HFFc6 (cell line): ENCODE data around the gene NUTM1. TPM values are rescaled to one million over a fixed set of nuclear protein-coding genes. Genes with fewer than 3 reads are reported as not detected.
A peak's percentile ranks its signal among the peaks of the same experiment; 100 is the strongest.
"Not testable (repeated sequence)": the region's sequence is repeated elsewhere in the genome, so short reads cannot be mapped to it uniquely, and the experiment has no call there.

ENCODE experiments used
- DNase-seq: peaks from one replicate; pipeline ENCODE4 v3.0.0-alpha.2; 2018
- H3K27ac Mint-ChIP-seq: 2 replicates; pipeline ENCODE4 v1.8.0; 2020; ENCODE audit warnings: mild to moderate bottlenecking, mixed read lengths
- H3K27me3 Mint-ChIP-seq: 2 replicates; pipeline ENCODE4 v1.8.0; 2021; ENCODE audit warnings: mild to moderate bottlenecking, moderate library complexity, mixed read lengths; ENCODE audit not compliant: insufficient read depth
- H3K36me3 Mint-ChIP-seq: 2 replicates; pipeline ENCODE4 v1.8.0; 2021; ENCODE audit warnings: low read depth, mixed read lengths
- H3K4me1 Mint-ChIP-seq: 2 replicates; pipeline ENCODE4 v1.8.0; 2020; ENCODE audit warnings: low read depth, mixed read lengths
- H3K4me3 Mint-ChIP-seq: 2 replicates; pipeline ENCODE4 v1.8.0; 2020; ENCODE audit warnings: mild to moderate bottlenecking, moderate library complexity, mixed read lengths
- H3K9me3 Mint-ChIP-seq: 2 replicates; pipeline ENCODE4 v1.8.0; 2020; ENCODE audit warnings: mild to moderate bottlenecking, mixed read lengths
- CTCF ChIP-seq: fragments of 200-600 bp; sonication (generic); IDR thresholded peaks from 2 replicates; pipeline ENCODE4 v1.5.0; 2021; ENCODE audit warnings: antibody characterized with exemption, mild to moderate bottlenecking
- total RNA-seq, 6 experiments: library from RNA; stranded (reverse); fragmentation: NEBNext Ultra II Directional; extraction: Animal tissue kit (Norgen Biotek cat#: 25700); gene quantifications; 2 replicates in 1 of 6; 3 replicates in 5 of 6; pipeline ENCODE4 v1.2.3, GENCODE V29; 2021

NUTM1 gene
- total RNA-seq, 6 experiments from 2014 or later: not detected

- Mint-ChIP-seq H3K9me3 (no peaks in the 10 kb centered on the region), H3K4me3 (peak within 1 kb of the TSS; percentile 97), H3K36me3 (no peaks in the 10 kb centered on the region; the same call in 1 of the 2 replicates), H3K27me3 (no peaks in the 10 kb centered on the region), H3K4me1 (peaks cover 34% of the 10 kb centered on the region), H3K27ac (peak within 1 kb of the TSS; percentile 80)
- peak; percentile 95 for TF ChIP-seq CTCF
- peak; percentile 66 for DNase-seq
These were observed 24.3 kb downstream of the NUTM1 start, which contains the start of gene LPCAT4 for GRCh38 chr15:34367101-34368081. Gene LPCAT4, minus strand, starts transcription at chr15:34367196. Its CDS starts 96 bp downstream, at chr15:34367100.

GRCh38 chr15:34370129-34370528, 27.0 kb downstream of the NUTM1 start:
- no peaks in the 10 kb centered on the region for H3K27me3 Mint-ChIP-seq

GRCh38 chr15:34370643-34371042, 27.5 kb downstream of the NUTM1 start:
- Mint-ChIP-seq H3K4me3 (no peak overlapping the region), H3K4me1 (peaks cover 28% of the 10 kb centered on the region), H3K27ac (no peak overlapping the region), H3K9me3 (no peaks in the 10 kb centered on the region), H3K27me3 (no peaks in the 10 kb centered on the region), H3K36me3 (no peaks in the 10 kb centered on the region)
- no peak for TF ChIP-seq CTCF
- DNase-seq: no peak

More at GRCh38 chr15:34370129-34370528, 27.0 kb downstream of the NUTM1 start:
- no peak overlapping the region for H3K4me3 Mint-ChIP-seq
- no peak overlapping the region for H3K27ac Mint-ChIP-seq
- H3K36me3 Mint-ChIP-seq: no peaks in the 10 kb centered on the region
- TF ChIP-seq CTCF: no peak
- peaks cover 33% of the 10 kb centered on the region for H3K4me1 Mint-ChIP-seq
- H3K9me3 Mint-ChIP-seq: no peaks in the 10 kb centered on the region
- DNase-seq: no peak

GRCh38 chr15:34373951-34374350, 30.8 kb downstream of the NUTM1 start:
- Mint-ChIP-seq H3K4me1 (peaks cover 12% of the 10 kb centered on the region), H3K27ac (no peak overlapping the region), H3K4me3 (no peak overlapping the region), H3K9me3 (no peaks in the 10 kb centered on the region), H3K27me3 (peaks cover 17% of the 10 kb centered on the region), H3K36me3 (no peaks in the 10 kb centered on the region)
- no peak for DNase-seq
- TF ChIP-seq CTCF: no peak

GRCh38 chr15:34374816-34375215, 31.7 kb downstream of the NUTM1 start:
- Mint-ChIP-seq H3K36me3 (no peaks in the 10 kb centered on the region), H3K27me3 (peaks cover 17% of the 10 kb centered on the region), H3K4me1 (peaks cover 8% of the 10 kb centered on the region), H3K27ac (no peak overlapping the region), H3K4me3 (no peak overlapping the region), H3K9me3 (no peaks in the 10 kb centered on the region)
- no peak for TF ChIP-seq CTCF
- DNase-seq: no peak

- not testable (repeated sequence) for H3K9me3 Mint-ChIP-seq, H3K4me1 Mint-ChIP-seq, DNase-seq, H3K4me3 Mint-ChIP-seq, H3K27ac Mint-ChIP-seq, H3K36me3 Mint-ChIP-seq
- H3K27me3 Mint-ChIP-seq: peaks cover 17% of the 10 kb centered on the region
These were observed 32.4 kb downstream of the NUTM1 start for GRCh38 chr15:34375541-34375940.
